ENCODE results near the gene EFHC1.

Gene EFHC1

GRCh38 chr6:52572536-52572935 lies 152.4 kb downstream of the EFHC1 start:
- no peak overlapping the region for H3K27ac ChIP-seq (ENCODE audit: low read depth, low read length)
- no peak overlapping the region for H3K4me3 ChIP-seq (ENCODE audit: low read depth in 1 of 2, low read length in 2 of 2)
- peaks cover 32 to 55% of the 10 kb centered on the region in 2 donors for H3K4me1 ChIP-seq (ENCODE audit: control insufficient read depth in 1 of 2, insufficient read depth in 2 of 2, low read length in 2 of 2)

GRCh38 chr6:52573295-52573694 lies 153.2 kb downstream of the EFHC1 start:
- H3K36me3 ChIP-seq (ENCODE audit: control insufficient read depth in 1 of 2, insufficient read depth in 2 of 2, low read length in 2 of 2) = no peaks in the 10 kb centered on the region
- no peaks in the 10 kb centered on the region for H3K27me3 ChIP-seq (ENCODE audit: control insufficient read depth in 1 of 2, insufficient read depth in 2 of 2, low read length in 2 of 2)
- H3K9ac ChIP-seq (ENCODE audit: low read depth in 1 of 2, low read length in 2 of 2) = peak overlapping the region in 1 of 2 donors; percentile 18
- H3K27ac ChIP-seq (ENCODE audit: low read depth, low read length) = no peak overlapping the region
- peak overlapping the region; percentile 4 to 19 for H3K4me3 ChIP-seq (ENCODE audit: low read depth in 1 of 2, low read length in 2 of 2)
- H3K9me3 ChIP-seq (ENCODE audit: control insufficient read depth in 1 of 2, low read length in 2 of 2) = no peaks in the 10 kb centered on the region
- H3K4me1 ChIP-seq (ENCODE audit: control insufficient read depth in 1 of 2, insufficient read depth in 2 of 2, low read length in 2 of 2) = peaks cover 38 to 63% of the 10 kb centered on the region in 2 donors

More at GRCh38 chr6:52572536-52572935, 152.4 kb downstream of the EFHC1 start:
- H3K9me3 ChIP-seq (ENCODE audit: control insufficient read depth in 1 of 2, low read length in 2 of 2) = no peaks in the 10 kb centered on the region
- H3K9ac ChIP-seq (ENCODE audit: low read depth in 1 of 2, low read length in 2 of 2) = no peak overlapping the region
- no peaks in the 10 kb centered on the region for H3K27me3 ChIP-seq (ENCODE audit: control insufficient read depth in 1 of 2, insufficient read depth in 2 of 2, low read length in 2 of 2)
- H3K36me3 ChIP-seq (ENCODE audit: control insufficient read depth in 1 of 2, insufficient read depth in 2 of 2, low read length in 2 of 2) = no peaks in the 10 kb centered on the region

Measured in duodenal mucosa (tissue), 2 donors.